GM23338 (cell line): Measurements from ENCODE around the gene GLG1. TPM values are rescaled to one million over a fixed set of nuclear protein-coding genes. Genes with fewer than 3 reads are reported as not detected.

Source experiments
- ATAC-seq: fragments of 200-7000 bp; cut with Tn5 transposase; 3 replicates; pipeline ENCODE4 v1.9.1; 2020
- DNase-seq: peaks from one replicate; pipeline ENCODE4 v3.0.0-alpha.2; 2015; ENCODE audit warnings: low spot score
- H2AFZ ChIP-seq: fragments of 200-600 bp; sonication (generic); 2 replicates; pipeline ENCODE4 v1.8.0; 2016; ENCODE audit warnings: antibody characterized with exemption, mild to moderate bottlenecking, moderate library complexity
- H3F3A ChIP-seq: fragments of 200-600 bp; sonication (generic); replicated peaks from 2 replicates; pipeline ENCODE4 v1.8.0; 2017; ENCODE audit warnings: antibody characterized with exemption, mixed run types, low read depth
- H3K27ac ChIP-seq: fragments of 200-600 bp; sonication (generic); 2 replicates; pipeline ENCODE4 v1.6.1; 2016; ENCODE audit warnings: low read depth
- H3K27me3 ChIP-seq: fragments of 200-600 bp; sonication (generic); 2 replicates; pipeline ENCODE4 v1.8.0; 2016; ENCODE audit warnings: mild to moderate bottlenecking, mixed run types, moderate library complexity; ENCODE audit not compliant: insufficient read depth
- H3K36me3 ChIP-seq: fragments of 200-600 bp; sonication (generic); 2 replicates; pipeline ENCODE4 v1.8.0; 2016; ENCODE audit warnings: mild to moderate bottlenecking; ENCODE audit not compliant: insufficient read depth
- H3K4me1 ChIP-seq: fragments of 200-600 bp; sonication (generic); 2 replicates; pipeline ENCODE4 v1.8.0; 2016; ENCODE audit warnings: mild to moderate bottlenecking, moderate library complexity; ENCODE audit not compliant: insufficient read depth
- H3K4me2 ChIP-seq: fragments of 200-600 bp; sonication (generic); 2 replicates; pipeline ENCODE4 v1.7.1; 2017; ENCODE audit warnings: mixed run types
- H3K4me3 ChIP-seq: fragments of 200-600 bp; sonication (generic); 2 replicates; pipeline ENCODE4 v1.6.1; 2016; ENCODE audit warnings: mixed run types
- H3K79me2 ChIP-seq: fragments of 200-600 bp; sonication (generic); replicated peaks from 2 replicates; pipeline ENCODE4 v1.8.0; 2017; ENCODE audit warnings: mild to moderate bottlenecking; ENCODE audit not compliant: insufficient read depth
- H3K9me2 ChIP-seq: fragments of 200-600 bp; sonication (generic); 2 replicates; pipeline ENCODE4 v1.8.0; 2017; ENCODE audit not compliant: insufficient read depth
- H4K20me1 ChIP-seq: fragments of 200-600 bp; sonication (generic); replicated peaks from 2 replicates; pipeline ENCODE4 v1.8.0; 2017; ENCODE audit warnings: mild to moderate bottlenecking; ENCODE audit not compliant: insufficient read depth
- H3K27ac Mint-ChIP-seq: 2 replicates; pipeline ENCODE4 v1.8.0; 2020; ENCODE audit warnings: inconsistent platforms, mild to moderate bottlenecking, moderate library complexity, mixed read lengths
- H3K27me3 Mint-ChIP-seq: 3 replicates; pipeline ENCODE4 v1.8.0; 2022; ENCODE audit warnings: low read depth, mild to moderate bottlenecking, moderate library complexity, mixed read lengths, inconsistent platforms; ENCODE audit not compliant: insufficient read depth, poor library complexity
- H3K36me3 Mint-ChIP-seq: 3 replicates; pipeline ENCODE4 v1.8.0; 2021; ENCODE audit warnings: low read depth, mild to moderate bottlenecking, inconsistent platforms, moderate library complexity, mixed read lengths
- H3K4me1 Mint-ChIP-seq: 3 replicates; pipeline ENCODE4 v1.8.0; 2020; ENCODE audit warnings: mild to moderate bottlenecking, inconsistent platforms, mixed read lengths
- H3K4me3 Mint-ChIP-seq: 3 replicates; pipeline ENCODE4 v1.8.0; 2021; ENCODE audit warnings: moderate library complexity, mild to moderate bottlenecking, inconsistent platforms, mixed read lengths
- H3K9me3 Mint-ChIP-seq: 3 replicates; pipeline ENCODE4 v1.8.0; 2020; ENCODE audit warnings: moderate library complexity, mild to moderate bottlenecking, inconsistent platforms, mixed read lengths
- CREB1 ChIP-seq: fragments of 250-450 bp; sonication (Bioruptor Pico); IDR thresholded peaks from 2 replicates; pipeline ENCODE4 v1.5.0; 2020; ENCODE audit warnings: low read depth, mild to moderate bottlenecking, moderate library complexity
- EZH2 ChIP-seq: fragments of 200-600 bp; sonication (generic); IDR thresholded peaks from one replicate; pipeline ENCODE4 v1.8.0; 2017; ENCODE audit warnings: antibody characterized with exemption, mild to moderate bottlenecking, low read depth; ENCODE audit not compliant: unreplicated experiment
- JUNB ChIP-seq: IDR thresholded peaks from one replicate; pipeline ENCODE4 v1.6.1; 2016; ENCODE audit warnings: antibody characterized with exemption; ENCODE audit not compliant: unreplicated experiment
- POLR2AphosphoS5 ChIP-seq: IDR thresholded peaks from 2 replicates; pipeline ENCODE4 v1.6.1; 2016; ENCODE audit warnings: antibody characterized with exemption, low read depth
- STAT1 ChIP-seq: IDR thresholded peaks from one replicate; pipeline ENCODE4 v1.6.1; 2016; ENCODE audit warnings: antibody characterized with exemption; ENCODE audit not compliant: unreplicated experiment
- ZNF114 ChIP-seq: fragments of 250-450 bp; sonication (Bioruptor Pico); IDR thresholded peaks from 2 replicates; pipeline ENCODE4 v1.5.0; 2020; ENCODE audit warnings: mild to moderate bottlenecking, moderate library complexity
- ZNF331 ChIP-seq: fragments of 250-450 bp; sonication (Bioruptor Pico); IDR thresholded peaks from 2 replicates; pipeline ENCODE4 v1.5.0; 2020; ENCODE audit warnings: low read depth, mild to moderate bottlenecking, moderate library complexity
- polyA plus RNA-seq: library from polyadenylated mRNA; unstranded; fragments of >200 nt; fragmentation: Nextera tagmentation; extraction: Ambion mirVana; gene quantifications from 2 replicates; pipeline ENCODE4 v1.2.1, GENCODE V29; 2016
- total RNA-seq: library from RNA; depleted of rRNA; stranded (reverse); fragments of >200 nt; shearing (Covaris generic); gene quantifications from 2 replicates; pipeline ENCODE4 v1.2.3, GENCODE V29; 2014
- TF ChIP-seq, protein P1 (sequence below): IDR thresholded peaks from one replicate; pipeline ENCODE4 v1.6.1; 2018; ENCODE audit warnings: antibody characterized with exemption; ENCODE audit not compliant: unreplicated experiment
- TF ChIP-seq, protein P2 (sequence below): IDR thresholded peaks from 2 replicates; pipeline ENCODE4 v1.6.1; 2016; ENCODE audit warnings: antibody characterized with exemption

Gene GLG1
- total and polyA plus RNA-seq, 2 experiments from 2014 or later, result 61.2 to 211 TPM

GRCh38 chr16:74562117-74562516 is 44.8 kb downstream of the GLG1 start (continued):
- TF ChIP-seq CREB1 (CRISPR knock-in tag) (no peak), ZNF331 (CRISPR knock-in tag) (no peak), ZNF114 (CRISPR knock-in tag) (no peak)

- no peaks in the 10 kb centered on the region for H3K27me3 ChIP-seq
- H3K4me3 ChIP-seq, result no peak overlapping the region
- Mint-ChIP-seq H3K9me3 (no peaks in the 10 kb centered on the region), H3K27me3 (peaks cover 5% of the 10 kb centered on the region), H3K4me3 (no peak overlapping the region), H3K36me3 (no peaks in the 10 kb centered on the region), H3K27ac (no peak overlapping the region), H3K4me1 (peaks cover 23% of the 10 kb centered on the region)
- DNase-seq (no peak), ATAC-seq (no peak)
- no peaks in the 10 kb centered on the region for H3K9me2 ChIP-seq
- H3F3A ChIP-seq, result no peaks in the 10 kb centered on the region
- peaks cover 8% of the 10 kb centered on the region; the same call in 1 of the 2 replicates for H3K4me1 ChIP-seq
- H3K36me3 ChIP-seq, result no peaks in the 10 kb centered on the region
- H3K4me2 ChIP-seq, result no peak overlapping the region
- no peak for TF ChIP-seq JUNB
- TF ChIP-seq POLR2AphosphoS5, result no peak
- TF ChIP-seq, protein P1, sequence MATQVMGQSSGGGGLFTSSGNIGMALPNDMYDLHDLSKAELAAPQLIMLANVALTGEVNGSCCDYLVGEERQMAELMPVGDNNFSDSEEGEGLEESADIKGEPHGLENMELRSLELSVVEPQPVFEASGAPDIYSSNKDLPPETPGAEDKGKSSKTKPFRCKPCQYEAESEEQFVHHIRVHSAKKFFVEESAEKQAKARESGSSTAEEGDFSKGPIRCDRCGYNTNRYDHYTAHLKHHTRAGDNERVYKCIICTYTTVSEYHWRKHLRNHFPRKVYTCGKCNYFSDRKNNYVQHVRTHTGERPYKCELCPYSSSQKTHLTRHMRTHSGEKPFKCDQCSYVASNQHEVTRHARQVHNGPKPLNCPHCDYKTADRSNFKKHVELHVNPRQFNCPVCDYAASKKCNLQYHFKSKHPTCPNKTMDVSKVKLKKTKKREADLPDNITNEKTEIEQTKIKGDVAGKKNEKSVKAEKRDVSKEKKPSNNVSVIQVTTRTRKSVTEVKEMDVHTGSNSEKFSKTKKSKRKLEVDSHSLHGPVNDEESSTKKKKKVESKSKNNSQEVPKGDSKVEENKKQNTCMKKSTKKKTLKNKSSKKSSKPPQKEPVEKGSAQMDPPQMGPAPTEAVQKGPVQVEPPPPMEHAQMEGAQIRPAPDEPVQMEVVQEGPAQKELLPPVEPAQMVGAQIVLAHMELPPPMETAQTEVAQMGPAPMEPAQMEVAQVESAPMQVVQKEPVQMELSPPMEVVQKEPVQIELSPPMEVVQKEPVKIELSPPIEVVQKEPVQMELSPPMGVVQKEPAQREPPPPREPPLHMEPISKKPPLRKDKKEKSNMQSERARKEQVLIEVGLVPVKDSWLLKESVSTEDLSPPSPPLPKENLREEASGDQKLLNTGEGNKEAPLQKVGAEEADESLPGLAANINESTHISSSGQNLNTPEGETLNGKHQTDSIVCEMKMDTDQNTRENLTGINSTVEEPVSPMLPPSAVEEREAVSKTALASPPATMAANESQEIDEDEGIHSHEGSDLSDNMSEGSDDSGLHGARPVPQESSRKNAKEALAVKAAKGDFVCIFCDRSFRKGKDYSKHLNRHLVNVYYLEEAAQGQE, result no peak
- no peak for TF ChIP-seq ZNF114 (CRISPR knock-in tag)
- TF ChIP-seq, protein P2, sequence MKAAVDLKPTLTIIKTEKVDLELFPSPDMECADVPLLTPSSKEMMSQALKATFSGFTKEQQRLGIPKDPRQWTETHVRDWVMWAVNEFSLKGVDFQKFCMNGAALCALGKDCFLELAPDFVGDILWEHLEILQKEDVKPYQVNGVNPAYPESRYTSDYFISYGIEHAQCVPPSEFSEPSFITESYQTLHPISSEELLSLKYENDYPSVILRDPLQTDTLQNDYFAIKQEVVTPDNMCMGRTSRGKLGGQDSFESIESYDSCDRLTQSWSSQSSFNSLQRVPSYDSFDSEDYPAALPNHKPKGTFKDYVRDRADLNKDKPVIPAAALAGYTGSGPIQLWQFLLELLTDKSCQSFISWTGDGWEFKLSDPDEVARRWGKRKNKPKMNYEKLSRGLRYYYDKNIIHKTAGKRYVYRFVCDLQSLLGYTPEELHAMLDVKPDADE, result no peak
- TF ChIP-seq ZNF331 (CRISPR knock-in tag), result no peak
- no peak for TF ChIP-seq EZH2
- H3K79me2 ChIP-seq, result peaks cover 99% of the 10 kb centered on the region
- peaks cover 47% of the 10 kb centered on the region for H4K20me1 ChIP-seq
- H3K27ac ChIP-seq, result no peak overlapping the region
- H2AFZ ChIP-seq, result no peak overlapping the region
Measured at GRCh38 chr16:74561626-74562025, 45.3 kb downstream of the GLG1 start.

DNA sequence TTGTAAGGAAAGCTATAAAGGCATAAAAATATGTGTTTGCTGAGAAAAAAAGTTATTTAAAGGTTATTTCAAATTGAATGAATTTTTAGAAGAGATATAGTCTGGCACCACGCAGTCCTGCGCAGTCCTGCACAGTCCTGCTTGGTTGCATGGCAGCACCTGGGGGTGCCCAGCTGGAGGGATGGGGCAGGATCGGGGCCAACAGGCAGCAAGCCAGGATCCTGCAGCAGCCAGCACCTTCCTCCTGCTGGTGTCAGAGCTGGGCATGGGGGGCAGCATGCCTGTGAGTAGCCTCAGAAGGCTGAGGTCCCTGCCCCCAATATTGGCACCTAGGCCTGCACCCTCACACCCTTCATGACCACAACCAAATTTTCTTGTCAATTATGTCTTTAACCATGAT is 46.0 kb downstream of the GLG1 start:
- no peaks in the 10 kb centered on the region for H3K9me2 ChIP-seq
- DNase-seq, result no peak
- H3K36me3 ChIP-seq, result no peaks in the 10 kb centered on the region
- Mint-ChIP-seq H3K27ac (no peak overlapping the region), H3K27me3 (peaks cover 5% of the 10 kb centered on the region), H3K9me3 (no peaks in the 10 kb centered on the region), H3K36me3 (no peaks in the 10 kb centered on the region), H3K4me3 (no peak overlapping the region), H3K4me1 (peaks cover 17% of the 10 kb centered on the region)
- peak; percentile 52 for ATAC-seq
- H2AFZ ChIP-seq, result no peak overlapping the region
- peaks cover 97% of the 10 kb centered on the region for H3K79me2 ChIP-seq
- peaks cover 41% of the 10 kb centered on the region for H4K20me1 ChIP-seq
- no peaks in the 10 kb centered on the region for H3K27me3 ChIP-seq
- H3K4me3 ChIP-seq, result no peak overlapping the region
- no peak for TF ChIP-seq JUNB
- TF ChIP-seq ZNF331 (CRISPR knock-in tag), result no peak
- no peak for TF ChIP-seq STAT1
- TF ChIP-seq, protein P1, result no peak
- no peak for TF ChIP-seq CREB1 (CRISPR knock-in tag)
- no peak overlapping the region for H3K4me2 ChIP-seq
- H3K27ac ChIP-seq, result no peak overlapping the region
- peaks cover 8% of the 10 kb centered on the region; the same call in 1 of the 2 replicates for H3K4me1 ChIP-seq
- no peaks in the 10 kb centered on the region for H3F3A ChIP-seq
